Mammary epithelial cell (primary cell): ENCODE results near the gene TTC39A.

Source experiments
- CTCF ChIP-seq, 2 donors: IDR thresholded peaks in 1 of 2; conservative IDR thresholded peaks in 1 of 2; 2 replicates each; pipeline ENCODE4 v1.5.1; 2011 to 2012; ENCODE audit warnings: inconsistent platforms in 2 of 2, low read length in 2 of 2, mild to moderate bottlenecking in 2 of 2, control low read depth in 1 of 2, low read depth in 1 of 2; ENCODE audit not compliant: insufficient read depth in 1 of 2; ENCODE audit errors: extremely low read depth in 1 of 2
- EZH2 ChIP-seq: IDR thresholded peaks from 2 replicates; pipeline ENCODE4 v1.6.1; 2012; ENCODE audit warnings: low read length, inconsistent platforms, borderline replicate concordance

- no peak for TF ChIP-seq CTCF (conservative IDR thresholded peaks at IDR 0.05 in 1 of 2, IDR thresholded peaks at IDR 0.05 in 1 of 2; ENCODE audit: extremely low read depth in 1 of 2, insufficient read depth in 1 of 2, low read depth in 1 of 2, low read length in 2 of 2)
- no peak for TF ChIP-seq EZH2
Observed at GRCh38 chr1:51280321-51280978, 49.9 kb downstream of the TTC39A start.
